Activated gamma-delta T cell treated with anti-CD3 and anti-CD28 coated beads, Interleukin-2, amount 50 U/mL, for 16 hours (primary cell): ENCODE results near the gene TMLHE.
"Not testable (repeated sequence)": the region's sequence is repeated elsewhere in the genome, so short reads cannot be mapped to it uniquely, and the experiment has no call there.

Experiments used
- DNase-seq: peaks from one replicate; pipeline ENCODE4 v3.0.0-alpha.2; 2020; ENCODE audit warnings: low read depth

Gene TMLHE

GRCh38 chrX:155491421-155491820, 121.3 kb downstream of the TMLHE start:
- DNase-seq, result not testable (repeated sequence)

- DNase-seq, result not testable (repeated sequence)
Observed at GRCh38 chrX:155477136-155477535, 135.6 kb downstream of the TMLHE start.

- DNase-seq, result not testable (repeated sequence)
Observed at GRCh38 chrX:155466269-155466938, 146.3 kb downstream of the TMLHE start.

- DNase-seq, result not testable (repeated sequence)
Observed at GRCh38 chrX:155460501-155460900, 152.3 kb downstream of the TMLHE start.

- DNase-seq, result not testable (repeated sequence)
Observed at GRCh38 chrX:155458471-155458870, 154.3 kb downstream of the TMLHE start, which contains the start of gene F8A3. F8A3 (minus strand) TSS chrX:155458620; CDS start chrX:155458600, 20 bp downstream.

GRCh38 chrX:155457761-155458447, 154.8 kb downstream of the TMLHE start:
- not testable (repeated sequence) for DNase-seq

- DNase-seq, result no peak
Observed at GRCh38 chrX:155441097-155441496, 171.7 kb downstream of the TMLHE start.
